Tibial nerve (tissue), 3 donors: ENCODE measurements around the gene ANO2.

Source experiments
- CTCF ChIP-seq, 5 experiments: fragments of 200-600 bp in 3 of 5; fragments of 450-650 bp in 2 of 5; sonication (generic) in 3 of 5; IDR thresholded peaks; one replicate each; pipeline ENCODE4 v1.5.1; 2016 to 2019; ENCODE audit warnings: antibody characterized with exemption in 5 of 5, mild to moderate bottlenecking in 3 of 5, moderate library complexity in 2 of 5
- POLR2A ChIP-seq, 2 donors: fragments of 450-650 bp; IDR thresholded peaks; one replicate each; pipeline ENCODE4 v1.6.1; 2017; ENCODE audit warnings: antibody characterized with exemption in 2 of 2, mild to moderate bottlenecking in 2 of 2, moderate library complexity in 2 of 2

- no peak for TF ChIP-seq CTCF (IDR thresholded peaks at IDR 0.05)
- no peak for TF ChIP-seq POLR2A (IDR thresholded peaks at IDR 0.05)
These were observed 373.9 kb downstream of the ANO2 start for GRCh38 chr12:5571115-5571514.
